Hepatocyte (in vitro differentiated cells): ENCODE data around the gene CCDC28B. TPM values are rescaled to one million over a fixed set of nuclear protein-coding genes. Genes with fewer than 3 reads are reported as not detected.

Experiments used
- DNase-seq: peaks from one replicate; pipeline ENCODE4 v3.0.0-alpha.2; 2016; ENCODE audit warnings: low spot score
- H2AFZ ChIP-seq: fragments of 200-600 bp; sonication (generic); 2 replicates; pipeline ENCODE4 v1.6.0; 2016; ENCODE audit warnings: antibody characterized with exemption, mild to moderate bottlenecking
- H3K27ac ChIP-seq: fragments of 200-600 bp; sonication (generic); 2 replicates; pipeline ENCODE4 v1.5.1; 2016; ENCODE audit warnings: mild to moderate bottlenecking
- H3K27me3 ChIP-seq: fragments of 200-600 bp; sonication (generic); 2 replicates; pipeline ENCODE4 v1.6.1; 2016
- H3K36me3 ChIP-seq: fragments of 200-600 bp; sonication (generic); replicated peaks from 2 replicates; pipeline ENCODE4 v1.5.1; 2016; ENCODE audit warnings: low read depth; ENCODE audit not compliant: insufficient read depth
- H3K4me1 ChIP-seq: fragments of 200-600 bp; sonication (generic); 2 replicates; pipeline ENCODE4 v1.5.1; 2016; ENCODE audit warnings: mild to moderate bottlenecking, moderate library complexity; ENCODE audit not compliant: insufficient read depth
- H3K4me2 ChIP-seq: fragments of 200-600 bp; sonication (generic); 2 replicates; pipeline ENCODE4 v1.6.0; 2016
- H3K4me3 ChIP-seq: fragments of 200-600 bp; sonication (generic); 2 replicates; pipeline ENCODE4 v1.5.1; 2016; ENCODE audit warnings: mild to moderate bottlenecking
- H3K79me2 ChIP-seq: fragments of 200-600 bp; sonication (generic); 2 replicates; pipeline ENCODE4 v1.6.0; 2017; ENCODE audit warnings: mild to moderate bottlenecking
- H3K9me2 ChIP-seq: fragments of 200-600 bp; sonication (generic); replicated peaks from 2 replicates; pipeline ENCODE4 v1.6.0; 2017; ENCODE audit warnings: mild to moderate bottlenecking; ENCODE audit not compliant: insufficient read depth
- H3K9me3 ChIP-seq: fragments of 200-600 bp; sonication (generic); 2 replicates; pipeline ENCODE4 v1.5.1; 2016; ENCODE audit warnings: low read depth, mild to moderate bottlenecking
- H4K20me1 ChIP-seq: fragments of 200-600 bp; sonication (generic); 2 replicates; pipeline ENCODE4 v1.6.0; 2016; ENCODE audit warnings: mild to moderate bottlenecking; ENCODE audit not compliant: insufficient read depth, poor library complexity, severe bottlenecking
- EZH2 ChIP-seq: fragments of 200-600 bp; sonication (generic); IDR thresholded peaks from 2 replicates; pipeline ENCODE4 v1.6.1; 2016; ENCODE audit warnings: antibody characterized with exemption, mild to moderate bottlenecking, borderline replicate concordance
- EZH2phosphoT487 ChIP-seq: fragments of 200-600 bp; sonication (generic); IDR thresholded peaks from one replicate; pipeline ENCODE4 v1.6.1; 2018; ENCODE audit warnings: antibody characterized with exemption, mild to moderate bottlenecking, low read depth, moderate library complexity; ENCODE audit not compliant: unreplicated experiment, severe bottlenecking
- WGBS: methylation state at CpG from one replicate; pipeline ENCODE4 v1.1.6; 2016; ENCODE audit warnings: low lambda C conversion rate; ENCODE audit errors: missing lambda C conversion rate; 5-methylcytosine and 5-hydroxymethylcytosine counted together
- polyA plus RNA-seq: library from polyadenylated mRNA; unstranded; fragments of >200 nt; fragmentation: Nextera tagmentation; extraction: Ambion mirVana; gene quantifications from 2 replicates; pipeline ENCODE4 v1.2.1, GENCODE V29; 2016
- total RNA-seq: library from RNA; depleted of rRNA; stranded (reverse); fragments of >200 nt; gene quantifications from 2 replicates; pipeline ENCODE4 v1.2.3, GENCODE V29; 2014
- TF ChIP-seq, protein P1 (sequence below): fragments of 200-600 bp; sonication (generic); IDR thresholded peaks from 2 replicates; pipeline ENCODE4 v1.5.1; 2016; ENCODE audit warnings: antibody characterized with exemption, mild to moderate bottlenecking; ENCODE audit not compliant: poor library complexity

Gene CCDC28B
- total and polyA plus RNA-seq, 2 experiments from 2014 or later, result 15.8 to 29.5 TPM

DNA sequence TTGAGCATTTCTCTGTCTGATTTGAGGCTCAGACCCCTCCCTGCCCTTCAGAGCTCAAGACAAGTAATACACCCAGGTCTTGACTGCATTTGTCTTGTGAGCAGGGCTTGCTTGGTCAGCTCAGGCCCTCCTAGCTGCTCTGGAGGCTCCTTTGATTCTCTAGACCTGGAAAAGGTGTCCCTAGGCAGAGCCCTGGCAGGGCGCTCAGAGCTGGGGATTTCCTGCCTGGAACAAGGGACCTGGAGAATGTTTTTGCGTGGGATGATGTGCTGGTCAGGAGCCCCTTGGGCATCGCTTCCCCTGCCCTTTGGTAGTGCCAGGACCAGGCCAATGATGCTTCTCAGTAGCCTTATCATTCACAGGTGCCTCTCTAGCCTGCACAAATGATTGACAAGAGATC lies 4.9 kb upstream of the CCDC28B start:
- Histone ChIP-seq H3K4me3 (no peak overlapping the region), H3K36me3 (no peaks in the 10 kb centered on the region), H3K79me2 (no peaks in the 10 kb centered on the region), H3K4me1 (no peaks in the 10 kb centered on the region), H3K9me2 (no peaks in the 10 kb centered on the region), H3K9me3 (no peaks in the 10 kb centered on the region), H4K20me1 (no peaks in the 10 kb centered on the region), H3K27ac (no peak overlapping the region), H3K4me2 (no peak overlapping the region), H2AFZ (no peak overlapping the region), H3K27me3 (no peaks in the 10 kb centered on the region)
- 93% methylated on average over 3 of the region's 3 CpGs for WGBS
- no peak for TF ChIP-seq EZH2phosphoT487
- TF ChIP-seq, protein P1, sequence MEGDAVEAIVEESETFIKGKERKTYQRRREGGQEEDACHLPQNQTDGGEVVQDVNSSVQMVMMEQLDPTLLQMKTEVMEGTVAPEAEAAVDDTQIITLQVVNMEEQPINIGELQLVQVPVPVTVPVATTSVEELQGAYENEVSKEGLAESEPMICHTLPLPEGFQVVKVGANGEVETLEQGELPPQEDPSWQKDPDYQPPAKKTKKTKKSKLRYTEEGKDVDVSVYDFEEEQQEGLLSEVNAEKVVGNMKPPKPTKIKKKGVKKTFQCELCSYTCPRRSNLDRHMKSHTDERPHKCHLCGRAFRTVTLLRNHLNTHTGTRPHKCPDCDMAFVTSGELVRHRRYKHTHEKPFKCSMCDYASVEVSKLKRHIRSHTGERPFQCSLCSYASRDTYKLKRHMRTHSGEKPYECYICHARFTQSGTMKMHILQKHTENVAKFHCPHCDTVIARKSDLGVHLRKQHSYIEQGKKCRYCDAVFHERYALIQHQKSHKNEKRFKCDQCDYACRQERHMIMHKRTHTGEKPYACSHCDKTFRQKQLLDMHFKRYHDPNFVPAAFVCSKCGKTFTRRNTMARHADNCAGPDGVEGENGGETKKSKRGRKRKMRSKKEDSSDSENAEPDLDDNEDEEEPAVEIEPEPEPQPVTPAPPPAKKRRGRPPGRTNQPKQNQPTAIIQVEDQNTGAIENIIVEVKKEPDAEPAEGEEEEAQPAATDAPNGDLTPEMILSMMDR, result no peak
- no peak for DNase-seq

DNA sequence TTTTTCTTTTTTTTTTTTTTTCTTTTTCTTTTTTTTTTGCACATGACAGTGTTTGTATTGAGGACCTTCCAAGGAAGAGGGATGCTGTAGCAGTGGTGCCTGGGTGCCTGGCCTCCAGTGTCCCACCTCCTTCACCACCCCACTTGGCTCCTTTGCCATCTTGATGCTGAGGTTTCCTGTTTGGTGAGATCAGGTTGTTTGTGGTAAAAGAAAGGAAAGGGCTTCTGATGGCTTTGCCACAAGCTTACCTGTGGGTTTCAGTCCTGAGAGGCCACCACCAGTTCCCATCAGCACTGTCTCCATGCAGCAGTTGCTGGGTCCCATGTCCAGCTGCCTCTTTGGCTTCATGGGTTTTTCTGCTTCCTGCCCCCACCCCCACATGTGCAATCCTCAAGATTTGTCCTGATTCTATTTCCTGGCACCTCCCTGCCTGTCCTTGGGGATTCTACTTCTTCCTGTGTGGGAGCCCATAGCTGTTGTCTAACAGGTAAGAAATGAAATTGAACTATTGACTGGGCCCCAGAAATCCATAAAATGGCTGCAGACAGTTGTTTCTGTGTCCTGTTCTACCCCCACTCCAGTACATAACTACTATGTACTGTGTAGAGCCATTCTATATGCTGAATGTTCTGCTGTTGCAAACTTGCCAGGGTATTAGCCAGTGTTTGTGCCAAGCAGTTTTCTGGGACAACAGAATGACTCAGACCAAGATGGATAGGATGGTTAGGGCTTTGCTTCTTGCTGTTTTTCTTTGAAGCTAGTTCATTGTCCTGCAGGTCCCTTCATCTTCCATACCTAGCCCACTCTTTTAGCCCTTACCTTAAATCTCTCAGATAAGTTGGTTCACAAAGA lies 4.2 kb upstream of the CCDC28B start:
- Histone ChIP-seq H4K20me1 (no peaks in the 10 kb centered on the region), H2AFZ (no peak overlapping the region), H3K27me3 (no peaks in the 10 kb centered on the region), H3K9me3 (no peaks in the 10 kb centered on the region), H3K4me2 (no peak overlapping the region), H3K9me2 (no peaks in the 10 kb centered on the region), H3K4me3 (no peak overlapping the region), H3K36me3 (no peaks in the 10 kb centered on the region), H3K27ac (no peak overlapping the region), H3K79me2 (no peaks in the 10 kb centered on the region), H3K4me1 (no peaks in the 10 kb centered on the region)
- TF ChIP-seq, protein P1, result no peak
- TF ChIP-seq EZH2, result no peak
- no peak for TF ChIP-seq EZH2phosphoT487
- no peak for DNase-seq

DNA sequence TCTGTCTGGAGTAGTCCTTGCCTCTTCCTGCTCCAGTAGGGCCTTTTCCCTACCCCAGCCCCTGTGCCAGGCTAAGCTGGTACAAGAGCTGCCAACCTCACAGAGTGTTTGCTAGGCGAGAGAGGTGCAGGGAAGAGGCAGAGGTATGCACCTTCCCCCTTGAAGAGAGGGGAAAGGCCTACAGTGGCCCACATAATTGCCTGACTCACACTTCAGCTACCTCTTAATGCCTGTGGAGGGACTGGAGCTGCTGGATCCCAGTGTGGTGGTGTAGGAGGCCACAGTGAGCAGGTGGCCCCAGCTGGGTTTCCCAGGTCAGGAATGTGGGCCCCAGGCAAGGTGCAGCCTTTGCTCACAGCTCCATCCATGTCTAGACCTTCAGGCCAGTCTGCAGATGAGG lies 3.3 kb upstream of the CCDC28B start:
- no peaks in the 10 kb centered on the region for H3K36me3 ChIP-seq
- TF ChIP-seq, protein P1, result no peak
- TF ChIP-seq EZH2 (no peak), EZH2phosphoT487 (no peak)

DNA sequence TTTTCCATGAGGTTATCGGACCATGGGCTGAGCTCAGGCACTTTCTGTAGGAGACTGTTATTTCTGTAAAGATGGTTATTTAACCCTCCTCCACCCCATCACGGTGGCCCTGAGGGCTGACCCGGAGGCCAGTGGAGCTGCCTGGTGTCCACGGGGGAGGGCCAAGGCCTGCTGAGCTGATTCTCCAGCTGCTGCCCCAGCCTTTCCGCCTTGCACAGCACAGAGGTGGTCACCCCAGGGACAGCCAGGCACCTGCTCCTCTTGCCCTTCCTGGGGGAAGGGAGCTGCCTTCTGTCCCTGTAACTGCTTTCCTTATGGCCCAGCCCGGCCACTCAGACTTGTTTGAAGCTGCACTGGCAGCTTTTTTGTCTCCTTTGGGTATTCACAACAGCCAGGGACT lies 2.6 kb upstream of the CCDC28B start:
- Histone ChIP-seq H3K27ac (no peak overlapping the region), H2AFZ (no peak overlapping the region), H3K4me1 (no peaks in the 10 kb centered on the region), H3K4me3 (no peak overlapping the region), H3K79me2 (no peaks in the 10 kb centered on the region), H4K20me1 (no peaks in the 10 kb centered on the region), H3K9me2 (no peaks in the 10 kb centered on the region), H3K36me3 (no peaks in the 10 kb centered on the region), H3K4me2 (no peak overlapping the region), H3K27me3 (no peaks in the 10 kb centered on the region), H3K9me3 (no peaks in the 10 kb centered on the region)
- WGBS, result 78% methylated on average over 6 of the region's 6 CpGs
- TF ChIP-seq EZH2 (no peak), EZH2phosphoT487 (no peak)
- TF ChIP-seq, protein P1, result no peak
- DNase-seq, result no peak

More for the DNA sequence above, 3.3 kb upstream of the CCDC28B start:
- 92% methylated on average over 1 of the region's 1 CpG for WGBS
- Histone ChIP-seq H2AFZ (no peak overlapping the region), H3K9me3 (no peaks in the 10 kb centered on the region), H3K27ac (no peak overlapping the region), H3K4me3 (no peak overlapping the region), H4K20me1 (no peaks in the 10 kb centered on the region), H3K79me2 (no peaks in the 10 kb centered on the region), H3K4me2 (no peak overlapping the region), H3K4me1 (no peaks in the 10 kb centered on the region), H3K9me2 (no peaks in the 10 kb centered on the region), H3K27me3 (no peaks in the 10 kb centered on the region)
- no peak for DNase-seq
